ENCODE measurements around the gene ALKBH4.

- TF ChIP-seq MAX (IDR thresholded peaks at IDR 0.05; ENCODE audit: insufficient read depth, insufficient read length) = no peak
- no peak for TF ChIP-seq EZH2 (IDR thresholded peaks at IDR 0.05; ENCODE audit: borderline replicate concordance, low read depth, low read length, severe bottlenecking)
- TF ChIP-seq CTCF (IDR thresholded peaks at IDR 0.05; ENCODE audit: extremely low read depth in 1 of 2, insufficient read depth in 1 of 2, low read depth in 1 of 2, low read length in 2 of 2) = no peak
- no peak for TF ChIP-seq GATA2 (IDR thresholded peaks at IDR 0.05; ENCODE audit: insufficient read depth, insufficient read length, low read depth, low read length)
Measured at GRCh38 chr7:102413611-102414010, 51.1 kb downstream of the ALKBH4 start.

Measured in endothelial cell of umbilical vein (primary cell).